ENCODE measurements around the gene CCDC69. TPM values are rescaled to one million over a fixed set of nuclear protein-coding genes. Genes with fewer than 3 reads are reported as not detected.
"Not testable (repeated sequence)": the region's sequence is repeated elsewhere in the genome, so short reads cannot be mapped to it uniquely, and the experiment has no call there.

The CCDC69 gene
- polyA plus RNA-seq, 3 donors = 4.0 to 6.8 (median 5.2) TPM

GRCh38 chr5:151248651-151249050 is 24.8 kb upstream of the CCDC69 start:
- DNase-seq (ENCODE audit: low read depth in 3 of 3, low spot score in 2 of 3) = no peak

GRCh38 chr5:151245680-151246219 is 21.9 kb upstream of the CCDC69 start:
- no peak for DNase-seq (ENCODE audit: low read depth in 3 of 3, low spot score in 2 of 3)

- no peak for DNase-seq (ENCODE audit: low read depth in 3 of 3, low spot score in 2 of 3)
Observed at GRCh38 chr5:151244206-151244605, 20.3 kb upstream of the CCDC69 start.

GRCh38 chr5:151243564-151243963 is 19.7 kb upstream of the CCDC69 start:
- DNase-seq (ENCODE audit: low read depth in 3 of 3, low spot score in 2 of 3) = no peak

GRCh38 chr5:151243127-151243526 is 19.2 kb upstream of the CCDC69 start:
- no peak for DNase-seq (ENCODE audit: low read depth in 3 of 3, low spot score in 2 of 3)

GRCh38 chr5:151240924-151241635 is 17.2 kb upstream of the CCDC69 start:
- DNase-seq (ENCODE audit: low read depth in 3 of 3, low spot score in 2 of 3) = no peak

- not testable (repeated sequence) for DNase-seq (ENCODE audit: low read depth in 3 of 3, low spot score in 2 of 3)
Observed at GRCh38 chr5:151240268-151240835, 16.5 kb upstream of the CCDC69 start.

GRCh38 chr5:151239237-151239861 is 15.5 kb upstream of the CCDC69 start:
- peak in 1 of 3 donors; percentile 63 for DNase-seq (ENCODE audit: low read depth in 3 of 3, low spot score in 2 of 3)

- no peak for DNase-seq (ENCODE audit: low read depth in 3 of 3, low spot score in 2 of 3)
Observed at GRCh38 chr5:151238303-151238741, 14.4 kb upstream of the CCDC69 start.

GRCh38 chr5:151237685-151238084 is 13.8 kb upstream of the CCDC69 start:
- no peak for DNase-seq (ENCODE audit: low read depth in 3 of 3, low spot score in 2 of 3)

- no peak for DNase-seq (ENCODE audit: low read depth in 3 of 3, low spot score in 2 of 3)
Observed at GRCh38 chr5:151236888-151237287, 13.0 kb upstream of the CCDC69 start.

GRCh38 chr5:151235239-151235571 is 11.3 kb upstream of the CCDC69 start:
- DNase-seq (ENCODE audit: low read depth in 3 of 3, low spot score in 2 of 3) = not testable (repeated sequence)

GRCh38 chr5:151234476-151235238 is 10.8 kb upstream of the CCDC69 start:
- DNase-seq (ENCODE audit: low read depth in 3 of 3, low spot score in 2 of 3) = no peak

GRCh38 chr5:151233616-151234085 is 9.8 kb upstream of the CCDC69 start:
- no peak for DNase-seq (ENCODE audit: low read depth in 3 of 3, low spot score in 2 of 3)

- no peak for DNase-seq (ENCODE audit: low read depth in 3 of 3, low spot score in 2 of 3)
Observed at GRCh38 chr5:151231359-151231758, 7.5 kb upstream of the CCDC69 start.

- DNase-seq (ENCODE audit: low read depth in 3 of 3, low spot score in 2 of 3) = no peak
Observed at GRCh38 chr5:151230048-151230680, 6.3 kb upstream of the CCDC69 start.

GRCh38 chr5:151228986-151229385 is 5.1 kb upstream of the CCDC69 start:
- DNase-seq (ENCODE audit: low read depth in 3 of 3, low spot score in 2 of 3) = no peak

- DNase-seq (ENCODE audit: low read depth in 3 of 3, low spot score in 2 of 3) = no peak
Observed at GRCh38 chr5:151227918-151228447, 4.1 kb upstream of the CCDC69 start.

GRCh38 chr5:151225475-151225874 is 1.6 kb upstream of the CCDC69 start:
- no peak for DNase-seq (ENCODE audit: low read depth in 3 of 3, low spot score in 2 of 3)

GRCh38 chr5:151225071-151225470 is 1.2 kb upstream of the CCDC69 start:
- DNase-seq (ENCODE audit: low read depth in 3 of 3, low spot score in 2 of 3) = no peak

All from right renal cortex interstitium (tissue), 3 donors.